NOMO-1 (cell line): ENCODE results near the gene EMD.

Experiments used
- DNase-seq, 2 experiments: peaks; one replicate each; lab custom pipeline; 2025; ENCODE audit not compliant: unreplicated experiment in 2 of 2; lab: John Stamatoyannopoulos, UW

Gene EMD

GRCh38 chrX:154412468-154412867, 33.4 kb downstream of the EMD start:
- DNase-seq = peak; percentile 42 to 46

- no peak for DNase-seq
These were observed 34.0 kb downstream of the EMD start for GRCh38 chrX:154413142-154413541.

DNA sequence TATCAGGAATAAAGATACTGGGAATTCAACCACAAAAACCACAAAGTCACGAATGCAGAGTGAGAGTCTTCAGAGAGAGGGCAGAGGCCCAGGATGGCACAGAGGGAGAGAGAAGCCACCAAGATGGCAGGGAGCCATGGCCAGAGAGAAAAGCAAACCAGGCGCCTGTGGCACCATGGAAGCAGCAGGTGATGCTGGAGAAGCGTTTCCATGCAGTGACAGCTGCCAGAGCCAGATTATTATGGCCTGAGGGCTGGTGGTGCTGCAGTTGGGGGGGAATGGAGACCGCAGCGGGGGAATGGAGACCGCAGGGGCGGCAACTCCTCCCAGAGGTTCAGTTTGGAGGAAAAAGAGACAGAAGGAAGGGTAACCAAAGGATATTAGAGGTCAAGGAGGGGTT, 38.1 kb downstream of the EMD start:
- no peak for DNase-seq

GRCh38 chrX:154419189-154419588, 40.1 kb downstream of the EMD start:
- DNase-seq = no peak

GRCh38 chrX:154419688-154420401, 40.8 kb downstream of the EMD start:
- no peak for DNase-seq

DNA sequence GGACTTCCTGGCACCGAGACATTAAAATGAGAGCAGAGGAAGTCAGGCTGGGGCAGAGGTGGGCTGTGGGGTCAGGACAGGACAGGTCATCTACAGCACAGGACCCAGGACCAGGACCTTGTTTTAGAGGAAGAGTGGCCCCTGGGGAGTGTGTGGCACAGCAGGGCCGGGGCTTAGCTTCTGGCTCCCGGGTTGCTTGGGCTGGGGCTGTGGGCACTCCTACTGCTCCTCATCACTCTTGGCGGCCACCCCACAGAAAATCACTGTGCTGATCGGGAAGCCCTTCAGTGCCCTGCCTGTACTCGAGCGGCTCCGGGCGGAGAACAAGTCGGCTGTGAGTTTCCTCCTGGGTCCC, 41.3 kb downstream of the EMD start:
- DNase-seq = no peak

- DNase-seq = peak; percentile 9 to 25
These were observed 48.0 kb downstream of the EMD start for GRCh38 chrX:154426916-154427770.

DNA sequence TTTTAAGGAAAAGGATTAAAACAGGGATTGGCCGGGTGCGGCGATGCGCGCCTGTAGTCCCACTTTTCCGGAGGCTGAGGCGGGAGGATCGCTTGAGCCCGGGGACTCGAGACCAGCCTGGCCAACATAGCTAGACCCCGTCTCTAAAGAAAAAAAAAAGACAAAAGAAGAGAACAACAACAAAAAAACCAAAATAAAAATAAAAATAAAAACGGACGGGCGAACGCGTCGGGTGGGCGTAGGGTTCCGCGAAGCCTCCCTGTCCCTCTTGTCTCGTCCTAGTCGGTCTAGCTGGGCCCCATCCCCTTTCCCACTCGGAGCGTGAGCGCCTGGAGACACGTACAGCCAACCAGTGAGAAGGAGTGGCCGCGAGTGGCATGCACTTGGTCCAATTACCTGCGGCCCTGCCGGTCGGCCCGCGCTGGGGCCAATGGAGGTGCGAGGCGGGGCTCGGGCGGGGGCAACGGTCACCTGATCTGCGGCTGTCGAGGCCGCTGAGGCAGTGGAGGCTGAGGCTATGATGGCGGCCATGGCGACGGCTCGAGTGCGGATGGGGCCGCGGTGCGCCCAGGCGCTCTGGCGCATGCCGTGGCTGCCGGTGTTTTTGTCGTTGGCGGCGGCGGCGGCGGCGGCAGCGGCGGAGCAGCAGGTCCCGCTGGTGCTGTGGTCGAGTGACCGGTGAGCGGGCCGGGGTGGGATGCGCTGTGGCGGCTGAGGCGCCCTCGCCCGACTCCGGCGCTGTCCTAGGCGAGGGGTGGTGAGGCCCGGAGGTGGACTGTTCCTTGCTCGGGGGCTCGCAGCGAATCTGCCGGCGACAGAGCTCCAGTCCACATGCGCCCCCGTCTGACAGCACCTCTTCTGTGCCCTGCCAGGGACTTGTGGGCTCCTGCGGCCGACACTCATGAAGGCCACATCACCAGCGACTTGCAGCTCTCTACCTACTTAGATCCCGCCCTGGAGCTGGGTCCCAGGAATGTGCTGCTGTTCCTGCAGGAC, 49.4 kb downstream of the EMD start, which contains the start of gene ATP6AP1:
Gene ATP6AP1 (plus strand): TSS at position 502 of the 996 bp plus-strand sequence. CDS start 16 bp downstream, at position 518.
- peak; percentile 83 to 93 for DNase-seq

DNA sequence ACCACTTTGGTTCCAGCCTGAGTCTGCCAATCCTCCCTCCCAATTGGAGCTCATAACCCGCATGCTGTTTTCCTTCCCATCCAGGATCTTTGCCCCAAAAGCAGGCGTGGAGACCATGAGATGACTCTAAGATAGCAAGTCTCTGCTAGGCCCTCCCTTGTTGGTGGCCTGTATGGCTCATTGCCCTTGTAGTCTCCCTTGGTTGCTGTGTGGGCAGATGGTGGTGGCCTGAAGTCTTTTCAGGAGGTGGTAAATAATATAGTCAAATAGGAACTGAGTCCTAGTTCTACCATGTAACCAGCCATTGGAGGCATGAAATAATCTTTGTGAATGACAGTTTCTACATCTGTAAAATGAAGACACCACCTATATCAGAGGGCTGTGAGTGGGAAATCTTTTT, 50.6 kb downstream of the EMD start:
- no peak for DNase-seq

DNA sequence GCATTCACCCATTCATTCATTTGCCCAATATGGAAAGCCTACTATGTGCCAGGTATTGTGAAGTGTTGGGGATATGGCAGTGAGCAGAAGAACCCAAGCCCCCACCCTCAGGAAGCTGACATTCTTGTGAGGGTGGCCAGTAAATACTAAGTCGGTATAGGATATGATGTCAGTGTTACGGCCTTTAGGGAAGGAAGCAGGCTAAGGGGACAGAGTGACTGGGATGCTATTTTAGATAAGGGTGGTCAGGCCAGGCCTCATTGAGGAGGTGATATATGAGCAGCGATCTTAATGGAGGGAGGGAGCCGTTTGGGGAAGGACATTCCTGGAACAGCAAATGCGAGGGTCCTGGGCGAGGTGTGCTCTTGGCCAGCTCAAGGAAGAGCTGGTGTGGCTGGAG, 51.4 kb downstream of the EMD start:
- no peak for DNase-seq

DNA sequence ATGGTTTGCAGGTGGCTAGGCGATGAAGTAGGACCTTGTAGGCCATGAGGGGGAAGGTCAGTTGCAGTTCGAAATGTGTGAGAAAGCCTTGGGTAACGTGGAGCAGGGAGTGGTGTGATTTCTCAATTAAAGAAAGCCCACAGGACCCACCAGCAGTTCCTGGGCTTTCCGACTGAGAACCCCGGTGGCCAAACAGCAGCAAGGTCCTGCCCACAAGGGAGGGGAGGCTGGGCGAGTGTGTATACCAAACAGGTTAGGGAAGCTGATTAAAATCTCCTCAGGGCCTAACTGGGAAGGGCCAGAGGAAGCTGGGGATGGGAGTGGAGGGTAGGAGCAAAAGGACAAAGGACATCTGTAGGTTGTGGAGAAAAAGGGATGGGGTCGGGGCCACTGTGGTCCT, 51.8 kb downstream of the EMD start:
- peak in 1 of 2 experiments; percentile 9 for DNase-seq
